ENCODE data around the gene GPR55.

GPR55 gene

DNA sequence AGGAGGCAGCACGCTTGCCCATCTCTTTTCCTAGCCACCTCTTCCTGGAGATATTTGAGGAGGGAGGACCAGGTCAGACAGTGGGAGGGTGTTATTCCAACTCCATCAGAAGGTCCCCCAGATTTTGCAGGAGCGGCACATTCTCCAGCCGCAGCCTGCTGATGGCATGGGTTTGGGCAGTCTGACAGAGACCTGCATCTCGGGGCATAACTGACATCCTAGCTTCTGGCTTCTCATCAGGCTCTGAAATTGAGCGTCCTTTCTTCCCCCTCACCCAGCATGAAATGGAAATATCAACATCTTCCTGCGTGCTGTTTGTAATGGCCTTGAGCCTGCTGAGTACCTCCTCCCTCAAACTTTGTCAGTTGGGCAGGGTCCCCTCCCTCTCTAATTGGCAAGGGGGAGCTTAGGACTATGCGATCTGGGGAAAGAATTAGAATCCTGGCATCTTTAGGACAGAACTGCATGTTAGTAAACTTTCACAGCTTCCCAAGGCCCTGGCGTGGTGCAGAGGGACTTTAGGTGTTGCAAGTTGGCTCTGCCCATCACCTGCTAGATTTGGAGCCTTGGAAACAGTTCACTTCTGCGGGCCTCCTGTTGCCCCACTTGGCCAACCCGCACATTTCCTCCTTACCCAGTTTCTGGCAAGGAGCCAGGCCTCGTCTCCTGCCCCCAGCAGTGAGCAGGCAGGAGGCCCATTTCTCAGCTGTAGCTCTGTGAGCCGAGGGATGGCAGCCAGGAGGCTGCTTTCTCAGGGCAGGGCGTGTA lies 58.1 kb downstream of the GPR55 start:
- peak; percentile 60 for DNase-seq (ENCODE audit: low read depth)

DNA sequence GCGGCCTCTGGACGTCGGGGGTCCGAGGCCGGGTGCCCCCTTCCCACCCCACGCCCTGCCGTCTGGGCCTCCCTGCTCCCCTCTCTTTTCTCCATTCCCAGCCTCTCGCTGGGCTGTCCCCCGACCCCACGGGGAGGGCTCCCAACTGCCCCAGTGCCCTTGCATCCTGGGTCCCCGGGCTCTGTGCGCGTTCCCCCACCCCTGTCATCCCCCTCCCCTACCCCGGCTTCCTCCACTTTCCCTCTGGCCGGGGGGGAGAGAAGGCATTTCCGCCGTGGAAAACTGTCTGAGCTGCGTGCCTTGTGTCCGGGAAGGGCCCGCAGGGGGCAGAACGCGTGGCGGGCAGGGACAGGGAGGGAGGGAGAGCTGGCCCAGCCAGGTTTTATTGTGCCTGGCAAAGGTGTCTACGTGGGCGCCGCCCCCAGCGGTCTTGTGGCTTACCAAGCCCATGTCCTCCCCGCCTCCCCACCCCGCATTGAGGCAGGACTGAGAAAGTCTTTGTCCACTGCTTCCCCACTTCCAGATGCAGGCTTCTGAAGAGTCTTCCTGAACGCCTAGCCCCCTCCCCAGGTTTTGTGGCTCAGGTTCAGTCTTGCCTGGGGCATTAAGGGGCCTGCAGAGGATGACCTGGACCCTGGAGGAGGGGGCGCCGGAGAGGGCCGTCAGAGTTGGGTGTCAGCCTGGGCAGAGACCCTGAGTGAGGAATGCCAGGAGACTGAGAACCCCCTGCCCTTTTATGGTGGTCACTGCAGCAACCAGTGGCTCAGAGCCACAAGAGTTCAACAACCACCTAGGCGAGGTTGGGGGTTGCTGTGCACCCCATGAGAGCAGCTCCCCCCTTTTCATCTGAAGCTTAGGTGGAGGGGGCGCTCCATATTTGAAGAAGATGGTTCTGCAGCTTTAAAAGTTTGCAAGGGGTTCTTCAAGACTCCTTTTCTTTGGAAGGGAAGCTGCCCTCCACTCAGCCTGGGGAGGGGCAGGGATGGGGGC lies 59.0 kb downstream of the GPR55 start:
- no peak for DNase-seq (ENCODE audit: low read depth)

DNA sequence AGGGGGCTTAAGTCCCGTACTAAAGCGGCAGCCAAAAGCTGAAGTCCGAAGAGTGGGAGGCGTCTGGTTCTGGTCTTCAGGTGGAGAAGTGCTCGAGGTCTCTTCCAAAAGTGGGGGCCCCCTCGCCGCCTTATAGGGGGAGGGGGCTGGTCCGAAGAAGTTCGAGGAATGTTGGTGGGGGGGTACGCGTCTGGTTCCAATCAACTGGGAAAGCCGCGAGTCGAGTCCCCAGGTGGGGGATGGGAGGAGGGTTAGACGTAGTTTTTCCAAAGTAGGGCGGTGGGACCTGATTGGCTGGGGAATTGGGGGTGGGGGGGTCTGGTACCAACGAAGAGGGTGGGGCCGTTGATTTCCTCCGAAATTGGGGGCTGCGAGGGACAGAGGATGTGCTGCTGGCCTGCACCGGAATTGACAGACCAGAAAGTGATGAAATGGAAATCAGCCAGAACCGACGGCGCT lies 59.7 kb downstream of the GPR55 start:
- no peak for DNase-seq (ENCODE audit: low read depth)

DNA sequence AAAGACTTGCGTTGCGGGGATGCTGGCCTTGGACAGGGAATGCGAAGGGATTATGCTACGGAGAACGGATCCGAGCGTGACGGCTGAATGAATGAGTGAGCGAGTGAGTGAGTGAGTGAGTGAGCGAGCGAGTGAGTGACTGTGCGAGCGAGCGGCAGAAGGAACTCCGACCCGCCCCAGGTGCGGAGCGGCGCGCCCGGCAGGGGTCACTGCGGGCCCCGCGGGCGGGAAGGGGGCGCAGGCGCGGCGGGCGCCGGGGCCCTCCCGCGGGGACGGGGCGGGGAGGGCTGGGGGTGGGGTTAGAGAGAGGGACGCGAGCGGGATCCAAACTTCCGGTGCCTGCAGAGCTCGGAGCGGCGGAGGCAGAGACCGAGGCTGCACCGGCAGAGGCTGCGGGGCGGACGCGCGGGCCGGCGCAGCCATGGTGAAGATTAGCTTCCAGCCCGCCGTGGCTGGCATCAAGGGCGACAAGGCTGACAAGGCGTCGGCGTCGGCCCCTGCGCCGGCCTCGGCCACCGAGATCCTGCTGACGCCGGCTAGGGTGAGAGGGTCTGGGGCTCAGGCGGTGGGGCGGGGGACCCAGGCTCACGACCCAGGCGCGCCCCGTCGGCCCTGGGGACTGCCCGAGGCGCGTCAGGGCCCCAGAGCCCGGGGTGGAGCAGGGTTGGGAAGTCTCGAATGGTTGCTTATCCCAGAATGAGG lies 60.3 kb downstream of the GPR55 start, which contains the start of gene ITM2C:
TSS of gene ITM2C (plus strand) at position 338 of the 702 bp plus-strand sequence. CDS start at position 422, 84 bp downstream.
- peak; percentile 58 for DNase-seq (ENCODE audit: low read depth)

DNA sequence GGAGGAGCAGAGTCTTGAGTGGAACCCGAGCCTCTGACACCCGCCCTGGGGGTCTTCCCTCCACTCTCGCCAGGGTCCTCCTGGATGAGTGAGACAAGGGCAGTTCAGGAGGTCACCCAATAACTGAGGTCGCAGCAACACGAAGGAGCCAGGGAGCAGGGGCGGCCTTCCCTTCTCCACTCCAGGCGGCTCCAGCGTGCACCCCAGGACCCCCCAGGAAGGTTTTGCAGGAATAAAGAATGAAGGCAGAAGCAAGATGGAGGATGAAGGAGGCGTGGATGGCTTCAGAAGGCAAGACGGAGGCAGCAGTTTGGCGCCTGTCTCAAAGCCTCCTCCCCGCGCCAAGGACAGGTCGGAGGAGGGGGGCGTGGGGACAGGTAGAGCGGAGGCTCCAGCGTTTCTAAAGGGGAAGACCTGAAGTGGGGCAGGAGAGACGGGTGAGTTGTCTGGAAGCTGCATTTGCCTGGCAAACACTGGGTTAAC lies 60.9 kb downstream of the GPR55 start:
- DNase-seq (ENCODE audit: low read depth) = no peak

DNA sequence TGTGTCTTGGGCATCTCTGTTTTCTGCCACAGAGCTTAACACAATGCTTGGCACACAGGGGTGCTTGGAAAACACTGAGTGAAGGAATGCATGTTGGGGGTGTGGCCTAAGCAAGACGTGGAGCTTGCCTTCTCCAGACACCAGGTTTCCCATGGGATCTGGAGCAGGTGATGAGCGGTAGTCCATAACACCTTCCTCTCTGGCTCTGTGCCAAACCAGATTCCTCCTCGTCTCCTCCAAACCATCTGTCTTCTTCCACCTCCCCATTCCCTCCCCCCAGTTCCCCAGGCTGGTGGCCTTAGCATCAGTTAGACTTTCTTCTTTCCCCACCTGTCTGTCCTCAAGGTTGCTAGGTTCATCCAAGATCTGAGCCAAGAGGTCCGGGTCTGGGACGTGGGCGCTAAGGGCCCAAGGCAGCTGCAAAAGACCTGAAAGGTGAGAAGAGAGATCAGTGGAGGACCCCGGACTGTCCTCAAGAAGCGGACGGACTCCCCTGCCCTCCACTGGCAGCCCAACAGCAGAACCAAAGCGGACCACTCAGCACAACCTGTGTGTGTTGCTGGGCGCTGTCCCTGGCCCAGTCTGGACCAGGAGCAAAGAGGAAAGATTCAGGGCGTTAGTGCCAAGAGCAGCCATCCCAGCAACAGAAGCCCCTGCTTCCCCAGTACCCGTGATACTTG lies 61.5 kb downstream of the GPR55 start:
- no peak for DNase-seq (ENCODE audit: low read depth)

DNA sequence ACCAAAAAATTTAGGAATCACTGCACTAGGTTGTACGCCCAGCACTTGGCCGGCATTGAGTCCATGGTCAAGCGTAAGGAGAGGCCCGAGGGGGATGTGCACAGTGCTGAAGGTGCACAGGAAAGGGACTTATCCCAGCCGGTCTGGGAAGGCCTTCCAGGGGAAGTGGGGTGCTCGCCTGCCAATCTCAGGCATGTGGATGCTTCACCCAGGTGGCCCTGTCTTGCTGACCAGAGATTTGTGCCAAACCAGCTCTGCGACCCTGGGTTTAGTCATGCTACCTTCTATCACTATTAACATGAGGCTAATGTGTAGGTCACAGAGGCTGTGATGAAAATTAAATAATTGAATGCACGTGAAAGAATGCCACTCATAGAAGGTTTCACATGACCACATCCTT lies 62.0 kb downstream of the GPR55 start:
- DNase-seq (ENCODE audit: low read depth) = no peak

DNA sequence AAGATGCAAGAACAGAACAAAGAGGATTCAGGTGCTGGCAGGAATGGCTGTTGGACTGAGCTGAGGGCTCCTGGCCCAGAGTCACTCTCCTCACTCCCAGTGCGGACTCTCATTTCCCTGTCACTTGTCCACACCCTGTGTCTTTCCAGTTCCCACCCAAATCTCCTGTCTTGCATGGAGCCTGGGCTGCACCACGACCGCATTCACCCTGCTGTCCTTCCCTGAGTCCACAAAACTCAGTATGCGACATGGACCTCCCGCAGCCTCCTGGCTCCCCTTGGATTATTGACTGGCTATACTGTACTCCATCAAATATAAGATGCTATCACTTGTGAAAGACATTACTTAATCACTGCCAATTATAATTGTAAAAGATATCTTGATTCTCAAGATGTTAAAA lies 62.8 kb downstream of the GPR55 start:
- DNase-seq (ENCODE audit: low read depth) = no peak

DNA sequence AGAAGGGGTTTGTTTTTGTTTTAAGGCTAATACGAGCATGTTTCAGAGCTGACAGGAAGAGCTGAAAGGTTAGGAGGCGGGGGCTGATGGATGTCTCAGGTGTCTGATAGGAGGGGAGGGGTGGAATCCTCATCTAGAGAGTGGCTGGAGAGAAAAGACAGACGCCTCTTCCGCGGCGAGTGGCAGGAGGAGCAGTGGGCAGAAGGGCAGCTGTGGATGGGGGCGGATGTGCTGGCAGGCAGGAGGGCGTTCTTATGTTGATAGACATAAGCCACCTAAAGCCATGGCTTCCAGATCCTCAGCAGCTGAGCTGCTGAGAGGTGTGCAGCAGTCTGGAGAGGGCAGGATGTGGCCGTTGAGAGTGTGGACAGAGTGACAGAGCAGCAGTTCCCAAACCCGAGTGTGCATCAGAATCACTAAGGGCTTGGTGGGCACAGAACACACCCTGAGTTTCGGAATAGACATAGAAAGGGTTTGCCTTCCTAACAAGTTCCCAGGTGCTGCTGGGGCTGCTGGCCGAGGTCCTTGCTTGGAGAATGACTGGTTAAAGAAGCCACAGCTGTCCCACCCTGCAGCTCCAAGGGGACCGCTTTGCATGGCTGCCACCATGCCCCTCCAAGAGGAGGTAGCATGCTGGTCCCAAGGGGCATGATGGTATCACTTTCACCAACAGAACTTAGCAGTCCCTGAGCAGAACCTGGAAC lies 63.3 kb downstream of the GPR55 start:
- no peak for DNase-seq (ENCODE audit: low read depth)
